Mammary epithelial cell (primary cell): ENCODE measurements around the gene MEGF6.

Experiments used
- CTCF ChIP-seq, 2 donors: IDR thresholded peaks in 1 of 2; conservative IDR thresholded peaks in 1 of 2; 2 replicates each; pipeline ENCODE4 v1.5.1; 2011 to 2012; ENCODE audit warnings: inconsistent platforms in 2 of 2, low read length in 2 of 2, mild to moderate bottlenecking in 2 of 2, control low read depth in 1 of 2, low read depth in 1 of 2; ENCODE audit not compliant: insufficient read depth in 1 of 2; ENCODE audit errors: extremely low read depth in 1 of 2
- EZH2 ChIP-seq: IDR thresholded peaks from 2 replicates; pipeline ENCODE4 v1.6.1; 2012; ENCODE audit warnings: low read length, inconsistent platforms, borderline replicate concordance

- TF ChIP-seq EZH2: no peak
- TF ChIP-seq CTCF (conservative IDR thresholded peaks at IDR 0.05 in 1 of 2, IDR thresholded peaks at IDR 0.05 in 1 of 2; ENCODE audit: extremely low read depth in 1 of 2, insufficient read depth in 1 of 2, low read depth in 1 of 2, low read length in 2 of 2): no peak
These were observed 17.1 kb upstream of the MEGF6 start for GRCh38 chr1:3628445-3628844.
